ENCODE results near the gene ZNF768. TPM values are rescaled to one million over a fixed set of nuclear protein-coding genes. Genes with fewer than 3 reads are reported as not detected.
"Not testable (repeated sequence)": the region's sequence is repeated elsewhere in the genome, so short reads cannot be mapped to it uniquely, and the experiment has no call there.

Gene ZNF768
- total RNA-seq, 1 experiment from 2014 or later = 48.8 TPM

GRCh38 chr16:30523768-30524574 lies 2.4 kb downstream of the ZNF768 start:
- no peaks in the 10 kb centered on the region for H4K20me1 ChIP-seq (ENCODE audit: insufficient read depth)
- ChIA-PET RAD21 (ENCODE audit: low non-redundant PET in 1 of 2, low total read pairs in 2 of 2, uncharacterized antibody in 2 of 2, unreplicated experiment in 2 of 2) (no interaction called here), POLR2A (no interaction called here), CTCF (no interaction called here)
- H3K9me2 ChIP-seq (ENCODE audit: insufficient read depth) = no peaks in the 10 kb centered on the region
- no TSS peak for BruUV-seq (replicated peaks)
- DNase-seq (ENCODE audit: low read depth, low spot score) (no peak), ATAC-seq (no peak)
- H3K79me2 ChIP-seq (ENCODE audit: insufficient read depth, low read length) = peaks cover 12% of the 10 kb centered on the region
- no peaks in the 10 kb centered on the region; a peak in 1 of 4 replicates for H3K36me3 ChIP-seq (ENCODE audit: control insufficient read depth in 1 of 2, insufficient read depth in 2 of 2, low read length in 2 of 2)
- intact Hi-C loops (cut with micrococcal nuclease) = no loop called here
- TF ChIP-seq CTCF (IDR thresholded peaks at IDR 0.05 in 2 of 3, conservative IDR thresholded peaks at IDR 0.05 in 1 of 3; ENCODE audit: borderline replicate concordance in 1 of 3, insufficient read depth in 1 of 3, low read depth in 2 of 3, low read length in 2 of 3) (no peak), POLR2AphosphoS5 (IDR thresholded peaks at IDR 0.05; ENCODE audit: low read depth, low read length) (peak; percentile 27; the same call in 1 of the 2 replicates)
- H3K9me3 ChIP-seq (ENCODE audit: control insufficient read depth in 1 of 2, insufficient read depth in 1 of 2, low read depth in 1 of 2, low read length in 2 of 2) = no peaks in the 10 kb centered on the region
- H3K4me3 ChIP-seq (replicated peaks in 1 of 2; ENCODE audit: low read depth in 1 of 2, low read length in 2 of 2) = no peak overlapping the region
- H2AFZ ChIP-seq (ENCODE audit: low read depth, low read length, poor library complexity, severe bottlenecking) = no peak overlapping the region
- H3K27ac ChIP-seq (ENCODE audit: low read depth, low read length) = no peak overlapping the region
- H3K9ac ChIP-seq (ENCODE audit: low read length) = no peak overlapping the region
- H3K27me3 ChIP-seq (ENCODE audit: insufficient read depth, low read length) = no peaks in the 10 kb centered on the region
- H3K4me1 ChIP-seq (ENCODE audit: control insufficient read depth in 1 of 2, insufficient read depth in 2 of 2, low read length in 2 of 2) = peaks cover 7 to 22% of the 10 kb centered on the region in 2 experiments
- H3K4me2 ChIP-seq (ENCODE audit: low read length) = no peak overlapping the region

- H3K9me2 ChIP-seq (ENCODE audit: insufficient read depth); H3K9ac ChIP-seq (ENCODE audit: low read length); RAD21 ChIA-PET (ENCODE audit: low non-redundant PET in 1 of 2, low total read pairs in 2 of 2, uncharacterized antibody in 2 of 2, unreplicated experiment in 2 of 2); H3K36me3 ChIP-seq (ENCODE audit: control insufficient read depth in 1 of 2, insufficient read depth in 2 of 2, low read length in 2 of 2); H3K4me3 ChIP-seq (replicated peaks in 1 of 2; ENCODE audit: low read depth in 1 of 2, low read length in 2 of 2); H4K20me1 ChIP-seq (ENCODE audit: insufficient read depth); ATAC-seq; H3K27me3 ChIP-seq (ENCODE audit: insufficient read depth, low read length); DNase-seq (ENCODE audit: low read depth, low spot score); intact Hi-C loops (cut with micrococcal nuclease); CTCF ChIA-PET; H3K4me2 ChIP-seq (ENCODE audit: low read length); H3K27ac ChIP-seq (ENCODE audit: low read depth, low read length); H3K9me3 ChIP-seq (ENCODE audit: control insufficient read depth in 1 of 2, insufficient read depth in 1 of 2, low read depth in 1 of 2, low read length in 2 of 2); H2AFZ ChIP-seq (ENCODE audit: low read depth, low read length, poor library complexity, severe bottlenecking); BruUV-seq (replicated peaks): not testable (repeated sequence)
- TF ChIP-seq POLR2AphosphoS5 (IDR thresholded peaks at IDR 0.05; ENCODE audit: low read depth, low read length) = peak; percentile 32; the same call in 1 of the 2 replicates
- Histone ChIP-seq H3K4me1 (ENCODE audit: control insufficient read depth in 1 of 2, insufficient read depth in 2 of 2, low read length in 2 of 2) (peaks cover 4 to 19% of the 10 kb centered on the region in 2 experiments), H3K79me2 (ENCODE audit: insufficient read depth, low read length) (peaks cover 12% of the 10 kb centered on the region)
- POLR2A ChIA-PET = interaction anchor here (0.6 to 1.3 kb wide), 3 partner anchors 13 to 397 kb away, joined by 3 to 4 read pairs (median 3); no protein-coding TSS in a partner anchor
Measured at GRCh38 chr16:30522702-30523463, 3.5 kb downstream of the ZNF768 start.
